Ishikawa (cell line): ENCODE measurements around the gene CACNA1F.

Source experiments
- EGR1 ChIP-seq: IDR thresholded peaks from 2 replicates; pipeline ENCODE4 v1.6.1; 2012
- EP300 ChIP-seq: IDR thresholded peaks from 2 replicates; pipeline ENCODE4 v1.6.1; 2012; ENCODE audit warnings: borderline replicate concordance
- MAX ChIP-seq: IDR thresholded peaks from 2 replicates; pipeline ENCODE4 v1.6.1; 2012
- NFIC ChIP-seq: IDR thresholded peaks from 2 replicates; pipeline ENCODE4 v1.6.1; 2012
- TAF1 ChIP-seq: IDR thresholded peaks from 2 replicates; pipeline ENCODE4 v1.6.1; 2012; ENCODE audit warnings: low read depth, mild to moderate bottlenecking
- TCF12 ChIP-seq: IDR thresholded peaks from 2 replicates; pipeline ENCODE4 v1.6.1; 2012; ENCODE audit warnings: low read depth
- USF1 ChIP-seq: IDR thresholded peaks from 2 replicates; pipeline ENCODE4 v1.6.1; 2012

- TF ChIP-seq EP300: no peak
- no peak for TF ChIP-seq USF1
- TF ChIP-seq TCF12: no peak
- no peak for TF ChIP-seq NFIC
- TF ChIP-seq MAX: no peak
- no peak for TF ChIP-seq EGR1
- TF ChIP-seq TAF1: no peak
These were observed 65.4 kb downstream of the CACNA1F start for GRCh38 chrX:49167740-49168108.
